Activated CD8-positive, alpha-beta memory T cell treated with anti-CD3 and anti-CD28 coated beads for 24 hours (primary cell): ENCODE data around the gene DNAJC4.

Source experiments
- DNase-seq: peaks from one replicate; pipeline ENCODE4 v3.0.0-alpha.2; 2020

Gene DNAJC4

GRCh38 chr11:64208796-64209562, 21.4 kb upstream of the DNAJC4 start:
- DNase-seq, result no peak

GRCh38 chr11:64209563-64209843, 20.8 kb upstream of the DNAJC4 start:
- DNase-seq, result no peak

GRCh38 chr11:64210301-64211020, 19.9 kb upstream of the DNAJC4 start:
- DNase-seq, result no peak

GRCh38 chr11:64211181-64211872, 19.0 kb upstream of the DNAJC4 start:
- DNase-seq, result no peak

- DNase-seq, result no peak
These were observed 13.5 kb upstream of the DNAJC4 start for GRCh38 chr11:64216879-64217278.

- no peak for DNase-seq
These were observed 11.6 kb upstream of the DNAJC4 start for GRCh38 chr11:64218628-64219353.

GRCh38 chr11:64219354-64219684, 11.0 kb upstream of the DNAJC4 start:
- no peak for DNase-seq

GRCh38 chr11:64219755-64220154, 10.6 kb upstream of the DNAJC4 start:
- DNase-seq, result no peak

GRCh38 chr11:64220271-64220670, 10.1 kb upstream of the DNAJC4 start:
- no peak for DNase-seq

GRCh38 chr11:64220798-64221197, 9.6 kb upstream of the DNAJC4 start:
- no peak for DNase-seq

- DNase-seq, result no peak
These were observed 7.7 kb upstream of the DNAJC4 start for GRCh38 chr11:64222651-64223000.

- no peak for DNase-seq
These were observed 7.2 kb upstream of the DNAJC4 start for GRCh38 chr11:64223001-64223651.

- no peak for DNase-seq
These were observed 6.0 kb upstream of the DNAJC4 start for GRCh38 chr11:64224151-64224890.

- DNase-seq, result no peak
These were observed 5.3 kb upstream of the DNAJC4 start for GRCh38 chr11:64224891-64225607.

- peak; percentile 99 for DNase-seq
These were observed 4.5 kb upstream of the DNAJC4 start, which contains the start of the genes NUDT22 and TRPT1 for GRCh38 chr11:64225608-64226506. TSS of gene NUDT22 (plus strand) at chr11:64226274. CDS start at chr11:64226653, 379 bp downstream. TSS of gene TRPT1 (minus strand) at chr11:64226186. CDS start at chr11:64225860, 326 bp downstream.

- peak; percentile 85 for DNase-seq
These were observed 3.8 kb upstream of the DNAJC4 start for GRCh38 chr11:64226507-64227051.

GRCh38 chr11:64227405-64227956, 2.9 kb upstream of the DNAJC4 start:
- no peak for DNase-seq

- DNase-seq, result no peak
These were observed 1.1 kb upstream of the DNAJC4 start for GRCh38 chr11:64229090-64229743.

- no peak for DNase-seq
These were observed 591 bp upstream of the DNAJC4 start for GRCh38 chr11:64229744-64230170.
